Thymus (tissue), 11 donors: ENCODE measurements around the gene B4GALNT4. TPM values are rescaled to one million over a fixed set of nuclear protein-coding genes. Genes with fewer than 3 reads are reported as not detected.
A peak's percentile ranks its signal among the peaks of the same experiment; 100 is the strongest.
"Not testable (repeated sequence)": the region's sequence is repeated elsewhere in the genome, so short reads cannot be mapped to it uniquely, and the experiment has no call there.

Source experiments
- DNase-seq, 9 donors: peaks; one replicate each; pipeline ENCODE4 v3.0.0-alpha.2; 2013; ENCODE audit warnings: low spot score in 9 of 9, low read depth in 6 of 9, missing footprints in 1 of 9
- H3K27ac ChIP-seq, 2 donors: one replicate each; pipeline ENCODE4 v1.5.1; 2013; ENCODE audit warnings: control low read depth in 1 of 2, low read depth in 1 of 2, low read length in 1 of 2, mild to moderate bottlenecking in 1 of 2, moderate library complexity in 1 of 2
- H3K27me3 ChIP-seq, 2 donors: one replicate each; pipeline ENCODE4 v1.5.1; 2013; ENCODE audit warnings: low read length in 1 of 2; ENCODE audit not compliant: control insufficient read depth in 2 of 2, insufficient read depth in 1 of 2
- H3K36me3 ChIP-seq, 2 donors: one replicate each; pipeline ENCODE4 v1.5.1; 2013; ENCODE audit warnings: low read length in 1 of 2, mild to moderate bottlenecking in 1 of 2, moderate library complexity in 1 of 2; ENCODE audit not compliant: control insufficient read depth in 2 of 2, insufficient read depth in 2 of 2
- H3K4me1 ChIP-seq, 2 donors: one replicate each; pipeline ENCODE4 v1.5.1; 2013; ENCODE audit warnings: low read length in 2 of 2; ENCODE audit not compliant: control insufficient read depth in 2 of 2, insufficient read depth in 2 of 2
- H3K4me3 ChIP-seq, 2 donors: one replicate each; pipeline ENCODE4 v1.5.1; 2013; ENCODE audit warnings: low read length in 2 of 2, control low read depth in 1 of 2, mild to moderate bottlenecking in 1 of 2
- H3K9me3 ChIP-seq, 2 donors: one replicate each; pipeline ENCODE4 v1.5.1; 2013; ENCODE audit warnings: low read length in 1 of 2, mild to moderate bottlenecking in 1 of 2; ENCODE audit not compliant: control insufficient read depth in 2 of 2, insufficient read depth in 1 of 2
- WGBS: extraction: QIAGEN DNeasy Blood & Tissue Kit; methylation state at CpG from one replicate; pipeline ENCODE4 v1.1.7; 2013; 5-methylcytosine and 5-hydroxymethylcytosine counted together
- polyA plus RNA-seq: library from polyadenylated mRNA; stranded (reverse); fragments of 200-250 nt; gene quantifications from one replicate; pipeline ENCODE4 v1.2.3, GENCODE V29; 2013
- total RNA-seq: library from RNA; stranded (reverse); fragments of 120-200 nt; gene quantifications from one replicate; pipeline ENCODE4 v1.2.4, GENCODE V29; 2013
- donor health status: healthy.

The B4GALNT4 gene
- total and polyA plus RNA-seq, 2 donors = 3.5 to 6.1 TPM

DNA sequence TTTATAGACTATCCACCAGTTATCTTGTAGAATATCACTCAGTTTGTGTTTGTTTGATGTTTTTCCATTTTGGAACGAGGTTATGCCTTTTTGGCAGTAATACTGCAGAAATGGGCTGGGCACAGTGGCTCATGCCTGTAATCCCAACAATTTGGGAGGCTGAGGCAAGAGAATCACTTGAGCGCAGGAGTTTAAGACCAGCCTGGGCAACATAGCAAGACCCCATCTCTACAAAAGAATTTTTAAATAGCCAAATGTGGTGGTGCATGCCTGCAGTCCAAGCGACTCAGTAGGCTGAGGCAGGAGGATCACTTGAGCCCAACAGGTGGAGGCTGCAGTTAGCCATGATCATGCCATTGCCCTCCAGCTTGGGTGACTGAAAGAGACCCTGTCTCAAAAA lies 22.8 kb upstream of the B4GALNT4 start:
- no peaks in the 10 kb centered on the region for H3K36me3 ChIP-seq
- DNase-seq = no peak
- no peaks in the 10 kb centered on the region for H3K9me3 ChIP-seq
- no peaks in the 10 kb centered on the region for H3K27me3 ChIP-seq
- 93% methylated on average over 3 of the region's 3 CpGs for WGBS
- no peak overlapping the region for H3K4me3 ChIP-seq
- no peak overlapping the region for H3K27ac ChIP-seq
- H3K4me1 ChIP-seq = peaks cover 5 to 25% of the 10 kb centered on the region in 2 donors

DNA sequence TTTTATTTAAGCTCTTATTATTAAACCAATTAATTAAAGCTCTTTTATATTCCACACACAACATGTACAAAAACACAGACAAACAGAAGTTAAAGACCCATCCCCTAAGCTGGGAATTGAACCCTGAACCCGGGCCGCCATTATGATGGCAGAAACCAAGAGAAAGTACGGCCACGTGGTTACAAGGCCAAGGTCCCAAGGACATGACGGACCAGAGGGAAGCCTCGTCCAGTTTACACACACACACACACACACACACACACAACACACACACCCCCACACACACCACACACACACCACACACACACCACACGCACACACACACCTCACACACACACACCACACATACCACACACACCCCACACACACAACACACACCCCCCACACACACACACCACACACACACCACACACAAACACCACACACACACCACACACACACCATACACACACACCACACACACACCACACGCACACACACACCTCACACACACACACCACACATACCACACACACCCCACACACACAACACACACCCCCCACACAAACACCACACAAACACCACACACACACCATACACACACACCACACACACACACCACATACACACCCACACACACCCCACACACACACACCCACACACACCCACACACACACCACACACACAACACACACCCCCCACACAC lies 19.9 kb upstream of the B4GALNT4 start:
- H3K27me3 ChIP-seq, H3K4me3 ChIP-seq, H3K27ac ChIP-seq, DNase-seq, H3K9me3 ChIP-seq, H3K36me3 ChIP-seq: not testable (repeated sequence)
- WGBS = 97% methylated on average over 8 of the region's 8 CpGs
- peaks cover 3 to 42% of the 10 kb centered on the region in 2 donors for H3K4me1 ChIP-seq

GRCh38 chr11:350033-350722 lies 19.1 kb upstream of the B4GALNT4 start:
- not testable (repeated sequence) for H3K27me3 ChIP-seq, H3K36me3 ChIP-seq, H3K4me3 ChIP-seq, DNase-seq, H3K9me3 ChIP-seq
- Histone ChIP-seq H3K27ac (peak overlapping the region in 1 of 2 donors; percentile 56), H3K4me1 (peaks cover 6 to 49% of the 10 kb centered on the region in 2 donors)
- WGBS = 80% methylated on average over 16 of the region's 16 CpGs

DNA sequence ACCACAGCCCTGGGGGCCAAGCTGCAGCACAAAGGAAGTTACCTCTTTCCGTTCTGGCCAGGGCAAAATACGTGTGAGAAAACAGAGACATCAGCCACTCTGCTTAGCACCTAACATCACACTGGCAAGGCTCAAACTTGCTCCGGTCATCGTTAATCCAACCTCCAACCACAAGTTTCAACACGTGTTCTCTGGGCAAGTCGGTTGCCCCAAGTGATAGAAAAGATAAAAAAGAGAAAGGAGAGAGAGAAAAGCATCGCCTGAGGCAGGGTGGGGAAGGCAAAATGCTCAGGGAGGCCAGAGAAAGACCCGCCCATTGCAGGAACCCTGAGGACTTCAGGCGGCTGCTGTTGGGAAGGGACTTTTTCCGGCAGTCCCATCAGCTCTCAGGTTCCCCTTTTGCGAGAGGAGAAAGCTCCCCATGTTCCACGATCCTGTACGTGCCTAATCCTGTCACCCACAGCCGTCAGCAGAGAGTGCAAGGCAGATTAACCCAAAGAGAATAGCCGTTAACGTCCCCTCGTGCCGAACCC lies 18.5 kb upstream of the B4GALNT4 start:
- H3K27ac ChIP-seq = peak overlapping the region in 1 of 2 donors; percentile 63
- WGBS = 42% methylated on average over 18 of the region's 18 CpGs

DNA sequence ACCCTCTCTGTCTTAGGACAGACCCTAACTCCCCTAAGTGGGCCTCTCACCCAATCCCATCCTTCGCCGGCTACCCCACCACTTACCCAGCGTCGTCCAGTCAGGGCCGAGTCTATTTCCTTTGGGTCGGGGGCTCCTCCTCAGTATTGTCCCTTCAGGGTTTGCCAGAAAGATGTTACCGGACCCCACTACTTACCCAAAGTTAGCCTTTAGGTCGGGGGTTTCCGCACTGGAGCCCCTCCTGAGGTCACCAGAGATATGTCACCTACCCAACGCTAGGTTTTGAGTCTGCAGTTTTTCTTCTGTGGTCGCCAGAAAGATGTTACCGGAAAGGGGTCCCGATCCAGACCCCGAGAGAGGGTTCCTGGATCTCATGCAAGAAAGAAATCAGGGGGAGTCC lies 17.9 kb upstream of the B4GALNT4 start:
- 98% methylated on average over 14 of the region's 14 CpGs for WGBS
- H3K9me3 ChIP-seq = peaks cover 0 to 3% of the 10 kb centered on the region in 2 donors
- H3K4me3 ChIP-seq = no peak overlapping the region
- no peak for DNase-seq
- no peaks in the 10 kb centered on the region for H3K27me3 ChIP-seq
- peaks cover 13 to 59% of the 10 kb centered on the region in 2 donors for H3K4me1 ChIP-seq
- no peaks in the 10 kb centered on the region for H3K36me3 ChIP-seq
- peak overlapping the region; percentile 33 to 63 for H3K27ac ChIP-seq

More for the DNA sequence above, 18.5 kb upstream of the B4GALNT4 start:
- peaks cover 12 to 55% of the 10 kb centered on the region in 2 donors for H3K4me1 ChIP-seq
- no peak for DNase-seq
- no peak overlapping the region for H3K4me3 ChIP-seq
- no peaks in the 10 kb centered on the region for H3K27me3 ChIP-seq
- peaks cover 0 to 3% of the 10 kb centered on the region in 2 donors for H3K9me3 ChIP-seq
- no peaks in the 10 kb centered on the region for H3K36me3 ChIP-seq

DNA sequence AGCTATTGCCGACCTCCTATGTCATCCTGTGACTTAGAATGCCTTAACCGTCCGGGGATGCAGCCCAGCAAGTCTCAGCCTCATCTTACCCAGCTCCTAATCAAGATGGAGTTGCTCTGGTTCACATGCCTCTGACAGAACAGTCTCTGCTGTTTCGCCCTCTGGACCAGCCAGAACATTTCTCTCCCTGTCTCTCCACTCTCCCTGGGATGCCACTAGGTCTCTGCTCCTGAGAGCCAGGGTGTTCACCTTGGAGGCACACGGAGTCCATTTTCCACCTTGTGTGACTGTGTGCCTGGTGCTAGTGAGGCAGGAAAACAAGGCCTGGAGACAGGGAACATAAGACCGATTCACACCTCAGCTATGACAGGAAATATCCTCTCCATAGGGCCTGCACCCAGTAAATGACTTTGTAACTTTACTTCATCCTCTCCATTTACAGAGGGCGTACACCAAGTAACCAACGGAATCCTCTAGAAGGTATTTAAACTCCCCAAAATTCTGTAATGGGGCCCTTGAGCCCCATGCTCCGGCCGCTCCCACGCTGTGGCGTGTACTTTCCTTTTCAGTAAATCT lies 16.8 kb upstream of the B4GALNT4 start:
- Histone ChIP-seq H3K27me3 (no peaks in the 10 kb centered on the region), H3K4me3 (no peak overlapping the region), H3K27ac (peak overlapping the region; percentile 8 to 65), H3K36me3 (no peaks in the 10 kb centered on the region), H3K9me3 (peaks cover 0 to 3% of the 10 kb centered on the region in 2 donors), H3K4me1 (peaks cover 13 to 56% of the 10 kb centered on the region in 2 donors)
- no peak for DNase-seq
- 91% methylated on average over 12 of the region's 12 CpGs for WGBS

- no peak for DNase-seq
- no peaks in the 10 kb centered on the region for H3K27me3 ChIP-seq
- peaks cover 0 to 3% of the 10 kb centered on the region in 2 donors for H3K9me3 ChIP-seq
- WGBS = 78% methylated on average over 16 of the region's 16 CpGs
- no peak overlapping the region for H3K4me3 ChIP-seq
- peaks cover 13 to 56% of the 10 kb centered on the region in 2 donors for H3K4me1 ChIP-seq
- peak overlapping the region; percentile 65 to 68 for H3K27ac ChIP-seq
- H3K36me3 ChIP-seq = no peaks in the 10 kb centered on the region
These were observed 16.0 kb upstream of the B4GALNT4 start for GRCh38 chr11:353179-353873.

- H3K4me1 ChIP-seq = peaks cover 13 to 49% of the 10 kb centered on the region in 2 donors
- peak in 8 of 9 donors; percentile 59 to 94 (median 83) for DNase-seq
- 6% methylated on average over 76 of the region's 76 CpGs for WGBS
These were observed 13.5 kb upstream of the B4GALNT4 start for GRCh38 chr11:355581-356458.

More at GRCh38 chr11:355581-356458, 13.5 kb upstream of the B4GALNT4 start:
- Histone ChIP-seq H3K9me3 (peaks cover 0 to 14% of the 10 kb centered on the region in 2 donors), H3K4me3 (peak overlapping the region; percentile 38 to 57), H3K27ac (peak overlapping the region; percentile 93 to 98), H3K27me3 (peaks cover 0 to 5% of the 10 kb centered on the region in 2 donors), H3K36me3 (no peaks in the 10 kb centered on the region)
